ENCODE results near the gene LRFN2.

The LRFN2 gene

GRCh38 chr6:40588070-40588384 is 863 bp upstream of the LRFN2 start:
- no peak overlapping the region for H3K27ac ChIP-seq
- DNase-seq (ENCODE audit: low read depth, low spot score): no peak

- DNase-seq (ENCODE audit: low read depth, low spot score): no peak
These were observed 579 bp downstream of the LRFN2 start for GRCh38 chr6:40586369-40587201.

GRCh38 chr6:40585651-40586269 is 1.4 kb downstream of the LRFN2 start:
- H3K27ac ChIP-seq: no peak overlapping the region
- no peak for DNase-seq (ENCODE audit: low read depth, low spot score)

More at GRCh38 chr6:40586369-40587201, 579 bp downstream of the LRFN2 start:
- no peak overlapping the region for H3K27ac ChIP-seq

GRCh38 chr6:40585223-40585622 is 1.9 kb downstream of the LRFN2 start:
- H3K27ac ChIP-seq: no peak overlapping the region

GRCh38 chr6:40584741-40585140 is 2.4 kb downstream of the LRFN2 start:
- no peak for DNase-seq (ENCODE audit: low read depth, low spot score)

More at GRCh38 chr6:40585223-40585622, 1.9 kb downstream of the LRFN2 start:
- DNase-seq (ENCODE audit: low read depth, low spot score): no peak

GRCh38 chr6:40583709-40584108 is 3.5 kb downstream of the LRFN2 start:
- no peak for DNase-seq (ENCODE audit: low read depth, low spot score)

More at GRCh38 chr6:40584741-40585140, 2.4 kb downstream of the LRFN2 start:
- no peak overlapping the region for H3K27ac ChIP-seq

GRCh38 chr6:40582892-40583291 is 4.3 kb downstream of the LRFN2 start:
- no peak for DNase-seq (ENCODE audit: low read depth, low spot score)
- no peak overlapping the region for H3K27ac ChIP-seq

More at GRCh38 chr6:40583709-40584108, 3.5 kb downstream of the LRFN2 start:
- no peak overlapping the region for H3K27ac ChIP-seq

- DNase-seq (ENCODE audit: low read depth, low spot score): no peak
- H3K27ac ChIP-seq: no peak overlapping the region
These were observed 8.1 kb downstream of the LRFN2 start for GRCh38 chr6:40579101-40579500.

- H3K27ac ChIP-seq: no peak overlapping the region
- DNase-seq (ENCODE audit: low read depth, low spot score): no peak
These were observed 9.5 kb downstream of the LRFN2 start for GRCh38 chr6:40577672-40578071.

- no peak overlapping the region for H3K27ac ChIP-seq
- DNase-seq (ENCODE audit: low read depth, low spot score): no peak
These were observed 13.9 kb downstream of the LRFN2 start for GRCh38 chr6:40573221-40573620.

- H3K27ac ChIP-seq: no peak overlapping the region
- DNase-seq (ENCODE audit: low read depth, low spot score): no peak
These were observed 17.8 kb downstream of the LRFN2 start for GRCh38 chr6:40569162-40569910.

GRCh38 chr6:40568062-40568708 is 19.0 kb downstream of the LRFN2 start:
- no peak for DNase-seq (ENCODE audit: low read depth, low spot score)
- no peak overlapping the region for H3K27ac ChIP-seq

GRCh38 chr6:40563111-40563510 is 24.1 kb downstream of the LRFN2 start:
- no peak overlapping the region for H3K27ac ChIP-seq
- no peak for DNase-seq (ENCODE audit: low read depth, low spot score)

- no peak overlapping the region for H3K27ac ChIP-seq
- no peak for DNase-seq (ENCODE audit: low read depth, low spot score)
These were observed 28.1 kb downstream of the LRFN2 start for GRCh38 chr6:40559056-40559455.

- H3K27ac ChIP-seq: no peak overlapping the region
- DNase-seq (ENCODE audit: low read depth, low spot score): no peak
These were observed 29.1 kb downstream of the LRFN2 start for GRCh38 chr6:40558102-40558501.

GRCh38 chr6:40556881-40557280 is 30.3 kb downstream of the LRFN2 start:
- DNase-seq (ENCODE audit: low read depth, low spot score): no peak
- no peak overlapping the region for H3K27ac ChIP-seq

- DNase-seq (ENCODE audit: low read depth, low spot score): no peak
- no peak overlapping the region for H3K27ac ChIP-seq
These were observed 31.1 kb downstream of the LRFN2 start for GRCh38 chr6:40556023-40556422.

- no peak for DNase-seq (ENCODE audit: low read depth, low spot score)
- no peak overlapping the region for H3K27ac ChIP-seq
These were observed 32.1 kb downstream of the LRFN2 start for GRCh38 chr6:40555092-40555491.

GRCh38 chr6:40552941-40553340 is 34.2 kb downstream of the LRFN2 start:
- H3K27ac ChIP-seq: no peak overlapping the region
- no peak for DNase-seq (ENCODE audit: low read depth, low spot score)

- H3K27ac ChIP-seq: no peak overlapping the region
- no peak for DNase-seq (ENCODE audit: low read depth, low spot score)
These were observed 35.1 kb downstream of the LRFN2 start for GRCh38 chr6:40551966-40552505.
